IMR-90 (cell line): ENCODE measurements around the gene PTCH2. TPM values are rescaled to one million over a fixed set of nuclear protein-coding genes. Genes with fewer than 3 reads are reported as not detected.

Source experiments
- ATAC-seq: fragments of 200-7000 bp; cut with Tn5 transposase; 2 replicates; pipeline ENCODE4 v1.9.1; 2020; ENCODE audit warnings: low read depth, mild to moderate bottlenecking, moderate library complexity
- BruUV-seq: library from RNA; stranded (reverse); fragments of 400-500 nt; replicated peaks from 2 replicates; lab custom pipeline; 2021; lab: Mats Ljungman, UMichigan
- CTCF ChIA-PET: fragments of 300-600 bp; formaldehyde crosslinking; extraction: SDS; loops from one replicate; lab custom pipeline; 2021; ENCODE audit warnings: antibody characterized with exemption; lab: Yijun Ruan, JAX
- POLR2A ChIA-PET: fragments of 300-600 bp; sonication (Branson Sonifier 250); formaldehyde crosslinking; loops from one replicate; lab custom pipeline; 2022; ENCODE audit warnings: antibody characterized with exemption; ENCODE audit not compliant: unreplicated experiment; lab: Charles Lee
- DNase-seq: peaks from one replicate; pipeline ENCODE4 v3.0.0; 2013
- H2AFZ ChIP-seq: replicated peaks from 2 replicates; pipeline ENCODE3; 2013; ENCODE audit warnings: low read length, mild to moderate bottlenecking; ENCODE audit not compliant: poor library complexity
- H2AK5ac ChIP-seq: 2 replicates; pipeline ENCODE4 v1.6.1; 2013; ENCODE audit warnings: low read depth, low read length, inconsistent platforms
- H2AK9ac ChIP-seq: replicated peaks from 2 replicates; pipeline ENCODE3; 2013; ENCODE audit warnings: mild to moderate bottlenecking, low read depth, low read length, moderate library complexity; ENCODE audit not compliant: poor library complexity
- H2BK120ac ChIP-seq: 2 replicates; pipeline ENCODE4 v1.6.1; 2013; ENCODE audit warnings: low read depth, low read length, inconsistent platforms
- H2BK15ac ChIP-seq: 3 replicates; pipeline ENCODE4 v1.6.1; 2013; ENCODE audit warnings: low read depth, low read length, inconsistent platforms
- H2BK20ac ChIP-seq: 2 replicates; pipeline ENCODE4 v1.6.1; 2013; ENCODE audit warnings: low read depth, mild to moderate bottlenecking, inconsistent platforms, low read length, moderate library complexity
- H2BK5ac ChIP-seq: 2 replicates; pipeline ENCODE4 v1.6.1; 2013; ENCODE audit warnings: mild to moderate bottlenecking, low read depth, low read length, inconsistent platforms; ENCODE audit not compliant: poor library complexity, severe bottlenecking
- H3K14ac ChIP-seq: replicated peaks from 2 replicates; pipeline ENCODE4 v1.6.1; 2013; ENCODE audit warnings: low read depth, low read length, inconsistent platforms
- H3K18ac ChIP-seq: 2 replicates; pipeline ENCODE4 v1.6.1; 2013; ENCODE audit warnings: low read depth, low read length, control low read depth
- H3K23ac ChIP-seq: 2 replicates; pipeline ENCODE4 v1.6.1; 2013; ENCODE audit warnings: low read depth, low read length, inconsistent platforms
- H3K27ac ChIP-seq: 2 replicates; pipeline ENCODE4 v1.5.1; 2013; ENCODE audit warnings: mild to moderate bottlenecking, control low read depth, low read length; ENCODE audit not compliant: insufficient read depth
- H3K27me3 ChIP-seq: 2 replicates; pipeline ENCODE4 v1.6.1; 2013; ENCODE audit warnings: low read length; ENCODE audit not compliant: control insufficient read depth, insufficient read depth
- H3K36me3 ChIP-seq: 2 replicates; pipeline ENCODE4 v1.6.1; 2013; ENCODE audit warnings: low read length, mixed read lengths; ENCODE audit not compliant: control insufficient read depth, insufficient read depth
- H3K4ac ChIP-seq: 2 replicates; pipeline ENCODE4 v1.6.1; 2013; ENCODE audit warnings: low read depth, low read length, inconsistent platforms
- H3K4me1 ChIP-seq: 2 replicates; pipeline ENCODE4 v1.6.1; 2013; ENCODE audit warnings: low read length, mixed read lengths; ENCODE audit not compliant: control insufficient read depth, insufficient read depth
- H3K4me2 ChIP-seq: 2 replicates; pipeline ENCODE4 v1.6.1; 2013; ENCODE audit warnings: low read depth, mild to moderate bottlenecking, control low read depth, low read length, moderate library complexity
- H3K4me3 ChIP-seq: 2 replicates; pipeline ENCODE4 v1.5.1; 2013; ENCODE audit warnings: low read depth, mild to moderate bottlenecking, control low read depth, low read length, moderate library complexity; ENCODE audit not compliant: insufficient read depth
- H3K56ac ChIP-seq: 2 replicates; pipeline ENCODE4 v1.6.1; 2013; ENCODE audit warnings: low read length, inconsistent platforms; ENCODE audit not compliant: insufficient read depth; ENCODE audit errors: extremely low read depth
- H3K79me1 ChIP-seq, 2 experiments: 2 replicates each; pipeline ENCODE4 v1.6.1; 2013; ENCODE audit warnings: low read length in 2 of 2, inconsistent platforms in 1 of 2, low read depth in 1 of 2
- H3K9ac ChIP-seq: 2 replicates; pipeline ENCODE4 v1.6.1; 2013; ENCODE audit warnings: low read depth, low read length, control low read depth
- H3K9me1 ChIP-seq: 2 replicates; pipeline ENCODE4 v1.6.1; 2013; ENCODE audit warnings: low read length, inconsistent platforms; ENCODE audit not compliant: insufficient read depth
- H3K9me3 ChIP-seq: 2 replicates; pipeline ENCODE4 v1.6.1; 2013; ENCODE audit warnings: low read length; ENCODE audit not compliant: control insufficient read depth, insufficient read depth
- H4K20me1 ChIP-seq: 2 replicates; pipeline ENCODE4 v1.6.1; 2013; ENCODE audit warnings: low read length, inconsistent platforms; ENCODE audit not compliant: insufficient read depth
- H4K5ac ChIP-seq: 2 replicates; pipeline ENCODE4 v1.6.1; 2013; ENCODE audit warnings: mild to moderate bottlenecking, low read depth, low read length, control low read depth
- H4K8ac ChIP-seq, 2 experiments: 2 replicates each; pipeline ENCODE4 v1.6.1; 2013; ENCODE audit warnings: low read depth in 2 of 2, low read length in 2 of 2, control low read depth in 1 of 2, inconsistent platforms in 1 of 2
- H4K91ac ChIP-seq: 2 replicates; pipeline ENCODE4 v1.6.1; 2013; ENCODE audit warnings: low read depth, low read length, inconsistent platforms; ENCODE audit not compliant: insufficient read depth
- CEBPB ChIP-seq: IDR thresholded peaks from 2 replicates; pipeline ENCODE4 v1.6.1; 2012; ENCODE audit warnings: low read depth, low read length, improper control_type of control experiment
- CTCF ChIP-seq: conservative IDR thresholded peaks from 2 replicates; pipeline ENCODE4 v1.5.1; 2012; ENCODE audit warnings: mild to moderate bottlenecking, low read depth, low read length, improper control_type of control experiment
- FOS ChIP-seq: fragments of 150-350 bp; IDR thresholded peaks from 2 replicates; pipeline ENCODE4 v1.6.1; 2016; ENCODE audit warnings: low read depth, low read length
- MAFK ChIP-seq: IDR thresholded peaks from 2 replicates; pipeline ENCODE4 v1.6.1; 2012; ENCODE audit warnings: low read depth, low read length, improper control_type of control experiment
- WGBS, 2 experiments: methylation state at CpG; one replicate each; pipeline versions ENCODE4 v1.1.5 to v1.1.7; 2013; ENCODE audit warnings: missing lambda C conversion rate in 2 of 2; ENCODE audit not compliant: insufficient read length in 1 of 2; ENCODE audit errors: extremely low coverage in 2 of 2; 5-methylcytosine and 5-hydroxymethylcytosine counted together
- dilution Hi-C: fragments of 300-500 bp; cut with HindIII; formaldehyde crosslinking; loops from one replicate; pipeline ENCODE4 v1.14.3; 2018; ENCODE audit warnings: low sequenced_read_pairs; ENCODE audit not compliant: unreplicated experiment
- in situ Hi-C: fragments of 300-500 bp; cut with MboI; formaldehyde crosslinking; loops from 3 replicates; pipeline ENCODE4 v1.14.3; 2019; ENCODE audit warnings: low sequenced_read_pairs, inconsistent platforms, mixed read lengths
- intact Hi-C: fragments of 100-400 bp; cut with micrococcal nuclease; formaldehyde crosslinking; loops from 2 replicates; pipeline ENCODE4 v1.10.0; 2022
- polyA plus RNA-seq, 3 experiments: library from polyadenylated mRNA; depleted of rRNA; stranded (reverse); fragments of >200 nt; gene quantifications; 2 replicates each; pipeline ENCODE4 v1.2.3, GENCODE V29; 2012; ENCODE audit warnings: low replicate concordance in 1 of 3
- total RNA-seq: library from RNA; depleted of rRNA; stranded (reverse); fragments of >200 nt; gene quantifications from 2 replicates; pipeline ENCODE4 v1.2.3, GENCODE V29; 2012
- TF ChIP-seq, protein P1 (sequence below): fragments of 150-350 bp; IDR thresholded peaks from 2 replicates; pipeline ENCODE4 v1.6.1; 2017; ENCODE audit warnings: mild to moderate bottlenecking, antibody characterized with exemption, low read length, low read depth

PTCH2 gene
- total and polyA plus RNA-seq, 2 of the 4 experiments (the other 2 are of a cell fraction) = under 0.01 to 0.56 TPM

GRCh38 chr1:44855742-44856141 lies 12.7 kb upstream of the PTCH2 start:
- H3K23ac ChIP-seq = no peak overlapping the region
- H2BK5ac ChIP-seq = no peak overlapping the region
- no peak overlapping the region for H3K4me2 ChIP-seq
- H2BK20ac ChIP-seq = no peak overlapping the region
- DNase-seq = no peak
- ChIA-PET POLR2A (no interaction called here), CTCF (no interaction called here)
- no peaks in the 10 kb centered on the region for H3K4me1 ChIP-seq
- H4K8ac ChIP-seq = no peak overlapping the region
- no peak overlapping the region for H2AK5ac ChIP-seq
- H2AK9ac ChIP-seq = no peak overlapping the region
- H3K56ac ChIP-seq = no peak overlapping the region
- WGBS, 2 experiments = 100% methylated on average over 2 of the region's 7 CpGs; no CpG with 5 or more reads in 1 of the 2 experiments
- no peak overlapping the region for H3K14ac ChIP-seq
- H3K36me3 ChIP-seq = peaks cover 5% of the 10 kb centered on the region
- no peak overlapping the region for H2AFZ ChIP-seq
- no peak overlapping the region for H4K5ac ChIP-seq
- H2BK120ac ChIP-seq = no peak overlapping the region
- no TSS peak for BruUV-seq
- 0 out of 2 replicates have a peak, but pooled peaks cover 4% of the 10 kb centered on the region for H3K9me1 ChIP-seq
- no peak overlapping the region for H3K9ac ChIP-seq
- peaks cover 0 to 2% of the 10 kb centered on the region in 2 experiments; a peak in 1 of 4 replicates for H3K79me1 ChIP-seq
- no peak overlapping the region for H3K4ac ChIP-seq
- TF ChIP-seq FOS (no peak), CEBPB (no peak), CTCF (no peak), MAFK (no peak)
- TF ChIP-seq, protein P1, sequence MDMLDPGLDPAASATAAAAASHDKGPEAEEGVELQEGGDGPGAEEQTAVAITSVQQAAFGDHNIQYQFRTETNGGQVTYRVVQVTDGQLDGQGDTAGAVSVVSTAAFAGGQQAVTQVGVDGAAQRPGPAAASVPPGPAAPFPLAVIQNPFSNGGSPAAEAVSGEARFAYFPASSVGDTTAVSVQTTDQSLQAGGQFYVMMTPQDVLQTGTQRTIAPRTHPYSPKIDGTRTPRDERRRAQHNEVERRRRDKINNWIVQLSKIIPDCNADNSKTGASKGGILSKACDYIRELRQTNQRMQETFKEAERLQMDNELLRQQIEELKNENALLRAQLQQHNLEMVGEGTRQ = no peak
- in situ Hi-C loops (loop anchor here (25.0 kb wide), 1 partner anchor 132 kb away; the partner anchor contains the start of gene EIF2B3), intact Hi-C loops (no loop called here), dilution Hi-C loops (no loop called here)
- no peak for ATAC-seq
- no peaks in the 10 kb centered on the region for H4K20me1 ChIP-seq
- H3K9me3 ChIP-seq = no peaks in the 10 kb centered on the region
- H3K27ac ChIP-seq = no peak overlapping the region
- no peak overlapping the region for H2BK15ac ChIP-seq
- no peak overlapping the region for H3K4me3 ChIP-seq
- no peak overlapping the region for H4K91ac ChIP-seq
- H3K18ac ChIP-seq = no peak overlapping the region
- no peaks in the 10 kb centered on the region for H3K27me3 ChIP-seq
